GM19397 (cell line): ENCODE results near the gene PRLR.

Experiments used
- ATAC-seq: cut with Tn5 transposase; IDR thresholded peaks from one replicate; pipeline ENCODE4 v1.9.1; 2021; ENCODE audit warnings: mild to moderate bottlenecking, moderate library complexity; ENCODE audit not compliant: unreplicated experiment

PRLR gene

GRCh38 chr5:35091704-35092103, 138.6 kb downstream of the PRLR start:
- ATAC-seq, result no peak

DNA sequence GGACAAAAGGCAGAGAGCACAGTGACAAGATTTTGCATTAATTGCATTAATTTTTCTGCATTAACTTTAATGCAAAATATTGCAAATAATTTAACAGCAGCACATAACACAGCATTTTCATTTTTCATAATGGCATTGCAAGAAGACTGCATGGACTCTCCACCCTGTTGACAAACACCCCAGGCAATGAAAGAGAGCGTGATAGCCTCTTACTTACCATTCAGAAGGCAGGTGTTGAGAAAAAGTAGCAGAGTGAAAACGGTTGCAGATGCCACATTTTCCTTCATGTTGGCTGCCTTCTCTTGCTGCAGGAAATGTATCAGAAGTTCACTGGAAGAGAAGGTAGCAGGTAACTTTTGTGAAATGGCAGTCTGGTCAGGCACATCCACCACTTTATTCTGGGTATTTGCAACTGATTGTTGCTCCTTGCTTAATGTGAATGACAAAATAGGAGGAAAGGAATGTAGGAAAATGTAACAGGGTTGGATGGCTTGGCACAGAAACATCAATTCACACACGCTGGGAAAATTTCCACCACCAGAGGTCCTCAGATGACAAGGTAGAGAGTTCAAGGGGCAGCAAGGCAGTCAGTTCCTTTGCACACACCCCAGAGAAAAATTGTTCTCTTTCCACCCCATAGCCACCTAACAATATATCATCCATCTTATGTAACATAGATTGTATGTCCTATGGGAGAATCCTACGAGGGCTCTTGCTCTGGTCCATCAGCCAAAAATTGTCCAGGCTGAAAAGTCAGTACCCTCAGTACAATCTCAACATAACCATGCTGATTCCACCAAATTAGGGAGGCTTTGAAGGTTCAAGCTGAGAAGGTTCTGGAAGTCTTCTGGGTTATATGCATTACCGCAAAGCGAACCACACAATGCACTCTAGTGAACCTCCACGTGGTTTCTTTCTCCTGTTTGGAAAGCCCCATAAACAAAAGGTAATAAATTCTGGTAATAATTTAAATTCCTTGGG, 140.7 kb downstream of the PRLR start:
- ATAC-seq, result peak; percentile 65

DNA sequence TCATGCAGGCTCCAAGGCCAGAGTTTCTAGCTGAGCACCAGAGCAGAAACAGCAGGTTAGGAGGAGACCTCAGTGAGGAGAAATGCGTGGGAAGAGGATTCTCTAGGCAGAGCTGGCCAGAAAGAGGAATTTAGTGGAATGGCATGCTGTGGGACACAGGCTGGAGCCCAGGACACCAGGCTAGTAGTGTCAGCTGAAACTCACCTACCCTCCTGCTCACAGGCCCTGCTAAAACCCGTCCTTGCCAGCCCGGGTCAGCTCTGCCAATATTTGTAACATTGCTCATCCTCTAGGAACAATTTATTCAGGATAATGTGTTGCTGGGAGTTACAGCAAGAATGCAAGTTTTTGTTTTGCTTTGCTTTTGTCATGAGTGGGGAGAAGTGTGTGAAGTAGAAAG, 142.3 kb downstream of the PRLR start:
- ATAC-seq, result no peak

GRCh38 chr5:35083150-35083549, 147.1 kb downstream of the PRLR start:
- ATAC-seq, result no peak

DNA sequence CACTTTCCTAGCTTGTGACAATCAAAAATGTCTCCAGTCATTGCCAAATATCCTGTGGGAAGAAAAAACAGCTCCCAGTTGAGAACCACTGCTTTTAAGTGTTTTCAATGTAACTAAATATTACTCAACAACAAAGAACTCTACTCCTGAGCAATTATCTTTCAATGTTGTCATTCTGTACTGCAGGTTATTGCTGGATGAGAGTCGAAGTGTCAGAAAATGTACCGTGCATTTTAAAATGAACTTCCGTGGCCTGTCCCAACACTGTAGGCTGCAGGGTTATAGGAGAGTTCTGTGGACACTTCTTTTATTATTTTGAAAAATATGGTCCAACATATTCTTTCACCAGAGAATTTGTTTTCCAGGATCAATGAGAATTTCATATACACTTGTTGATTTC, 147.8 kb downstream of the PRLR start:
- no peak for ATAC-seq

- ATAC-seq, result no peak
Measured at GRCh38 chr5:35081134-35081533, 149.2 kb downstream of the PRLR start.

DNA sequence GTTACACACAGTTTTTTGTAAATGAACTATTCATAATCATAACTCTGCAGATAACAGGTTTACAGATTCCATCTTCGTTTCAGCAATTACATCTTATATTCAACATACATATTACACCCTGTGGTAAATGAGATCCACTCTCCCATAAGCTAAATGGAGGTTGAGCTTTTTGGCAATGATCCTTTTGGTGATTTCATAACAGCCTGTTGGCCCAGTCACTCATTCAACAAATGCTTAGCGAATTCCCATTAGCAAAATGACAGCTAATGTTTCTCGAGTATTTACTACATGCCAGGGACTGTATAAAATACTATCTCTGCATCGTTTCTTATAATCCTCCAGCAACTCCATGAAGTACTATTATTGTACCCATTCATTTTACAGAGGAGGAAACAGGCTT, 157.1 kb downstream of the PRLR start:
- no peak for ATAC-seq

GRCh38 chr5:35069188-35069587, 161.1 kb downstream of the PRLR start:
- ATAC-seq, result no peak

DNA sequence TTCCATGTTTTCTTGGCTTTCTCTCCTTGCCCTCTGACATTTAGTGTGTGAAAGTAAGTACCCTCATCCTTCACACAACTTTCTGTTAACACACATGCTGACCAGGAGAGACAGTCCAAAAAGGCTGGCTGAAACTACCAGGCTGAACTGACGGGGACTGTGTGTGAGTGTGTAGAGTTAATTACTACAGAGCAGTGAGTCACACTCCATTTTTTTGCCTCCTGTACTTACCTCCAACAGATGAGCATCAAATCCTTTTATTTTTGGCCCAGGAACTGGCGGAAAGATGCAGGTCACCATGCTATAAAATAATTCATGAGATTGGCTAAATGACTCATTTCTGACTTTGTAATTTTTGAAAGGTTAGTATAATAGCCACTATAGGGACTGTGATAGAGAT, 162.3 kb downstream of the PRLR start:
- no peak for ATAC-seq

GRCh38 chr5:35066260-35066795, 164.0 kb downstream of the PRLR start:
- peak; percentile 94 for ATAC-seq

DNA sequence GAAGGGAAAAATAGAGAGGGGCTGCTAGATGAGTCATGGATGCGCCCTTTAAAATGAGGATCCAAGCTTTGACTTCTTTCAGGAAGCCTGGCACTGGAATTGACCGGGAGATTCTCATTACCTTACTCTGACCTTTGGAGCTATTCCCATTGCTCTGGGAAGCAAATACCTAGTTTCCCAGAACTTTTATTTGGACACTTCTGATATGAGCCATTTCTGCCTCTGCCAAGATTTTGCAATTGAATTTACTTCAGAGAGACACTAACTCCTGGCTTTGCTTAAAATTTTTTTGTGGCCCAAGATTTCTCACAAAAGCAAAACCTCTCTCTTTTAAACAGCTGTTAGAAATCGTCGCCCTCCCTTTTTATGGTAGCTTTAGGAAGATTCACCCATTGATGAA, 166.9 kb downstream of the PRLR start:
- ATAC-seq, result no peak

- ATAC-seq, result no peak
Measured at GRCh38 chr5:35061211-35061770, 169.0 kb downstream of the PRLR start.

DNA sequence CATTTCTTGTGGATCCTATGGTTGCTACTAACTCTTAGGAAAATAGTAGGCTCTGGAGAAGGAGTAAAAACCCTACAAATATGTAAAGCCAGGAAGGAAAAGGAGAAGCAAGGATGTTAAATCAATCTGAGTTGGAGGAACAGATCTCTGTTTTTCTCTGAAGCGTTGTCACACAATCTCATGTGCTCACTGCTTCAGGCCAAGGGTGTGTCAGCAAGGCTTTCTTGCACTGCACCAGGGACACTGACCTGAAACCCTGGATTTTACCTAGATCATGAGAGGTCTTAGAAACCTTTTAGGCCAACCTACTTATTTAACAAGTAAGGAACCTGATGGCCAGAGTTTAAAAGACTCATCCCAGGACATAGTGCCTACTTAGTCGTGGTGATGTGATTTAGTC, 170.1 kb downstream of the PRLR start:
- no peak for ATAC-seq

- ATAC-seq, result no peak
Measured at GRCh38 chr5:35059251-35059650, 171.0 kb downstream of the PRLR start.

DNA sequence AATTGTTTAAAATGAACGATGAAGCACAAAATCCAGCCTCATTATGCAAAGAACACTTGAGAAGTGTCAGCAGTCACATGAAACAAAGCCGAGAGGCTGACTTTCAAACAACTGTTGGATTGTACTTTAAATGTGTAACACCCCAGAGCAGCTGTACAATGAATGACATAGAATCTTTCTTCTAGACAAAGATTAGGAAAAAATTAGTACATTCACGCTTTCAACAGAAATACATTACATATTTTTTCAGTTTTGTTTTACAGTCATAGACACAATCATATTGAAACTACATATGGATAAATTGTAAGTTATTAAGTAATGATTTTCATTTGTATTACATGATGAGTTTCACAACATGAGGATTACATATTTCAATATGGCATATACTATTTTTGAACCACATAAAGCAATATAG, 171.9 kb downstream of the PRLR start:
- ATAC-seq, result peak; percentile 84

GRCh38 chr5:35056686-35057085, 173.6 kb downstream of the PRLR start:
- no peak for ATAC-seq

DNA sequence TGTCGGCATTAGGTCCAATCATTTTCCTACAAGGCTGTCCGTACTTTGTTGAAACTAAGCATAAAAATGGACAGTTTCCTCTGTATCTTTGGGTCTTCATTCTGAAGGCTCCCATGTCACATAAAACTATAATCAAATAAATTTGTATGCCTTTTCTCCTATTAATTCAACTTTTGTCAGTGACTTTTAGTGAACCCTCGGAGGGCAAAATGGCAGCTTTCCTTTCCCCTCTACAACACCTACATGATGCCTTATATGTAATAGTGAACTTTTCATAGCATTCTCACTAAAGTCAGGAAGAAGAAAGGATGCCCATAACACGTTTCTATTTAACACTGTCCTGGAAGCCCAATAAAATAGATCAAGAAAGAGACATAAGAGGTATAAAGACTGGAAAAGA, 177.4 kb downstream of the PRLR start:
- ATAC-seq, result no peak

GRCh38 chr5:35050541-35051126, 179.7 kb downstream of the PRLR start:
- ATAC-seq, result no peak

DNA sequence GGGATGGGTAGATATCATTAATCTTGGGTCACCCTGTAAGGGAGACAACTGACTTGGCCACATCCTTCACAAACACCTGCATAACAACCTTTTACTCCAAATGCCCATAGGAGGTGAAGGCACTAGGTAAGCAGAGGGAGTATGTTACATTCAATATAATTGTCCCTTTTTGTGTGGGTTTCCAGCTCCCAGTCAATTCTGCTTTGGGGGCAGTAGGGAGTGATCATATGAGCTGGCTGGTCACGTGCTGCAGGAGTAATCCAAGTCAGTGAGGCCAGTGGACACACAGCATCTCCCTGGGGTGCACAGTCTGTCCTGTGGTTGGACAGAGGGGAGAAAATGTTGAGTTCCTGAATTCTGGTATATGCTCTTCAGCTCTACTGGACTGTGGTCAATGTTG, 181.4 kb downstream of the PRLR start:
- no peak for ATAC-seq

GRCh38 chr5:35047785-35048404, 182.4 kb downstream of the PRLR start, which contains the start of gene AGXT2:
TSS of gene AGXT2 (minus strand) at chr5:35047949. CDS start at chr5:35047892, 57 bp downstream.
- no peak for ATAC-seq

GRCh38 chr5:35046774-35047173, 183.5 kb downstream of the PRLR start:
- no peak for ATAC-seq
